Measurements from ENCODE around the gene SLC8A3. TPM values are rescaled to one million over a fixed set of nuclear protein-coding genes. Genes with fewer than 3 reads are reported as not detected.

Gene SLC8A3
- total and polyA plus RNA-seq, 2 donors (not counting 3 experiments of a cell fraction or from before 2014, with no cell fraction given): not detected

DNA sequence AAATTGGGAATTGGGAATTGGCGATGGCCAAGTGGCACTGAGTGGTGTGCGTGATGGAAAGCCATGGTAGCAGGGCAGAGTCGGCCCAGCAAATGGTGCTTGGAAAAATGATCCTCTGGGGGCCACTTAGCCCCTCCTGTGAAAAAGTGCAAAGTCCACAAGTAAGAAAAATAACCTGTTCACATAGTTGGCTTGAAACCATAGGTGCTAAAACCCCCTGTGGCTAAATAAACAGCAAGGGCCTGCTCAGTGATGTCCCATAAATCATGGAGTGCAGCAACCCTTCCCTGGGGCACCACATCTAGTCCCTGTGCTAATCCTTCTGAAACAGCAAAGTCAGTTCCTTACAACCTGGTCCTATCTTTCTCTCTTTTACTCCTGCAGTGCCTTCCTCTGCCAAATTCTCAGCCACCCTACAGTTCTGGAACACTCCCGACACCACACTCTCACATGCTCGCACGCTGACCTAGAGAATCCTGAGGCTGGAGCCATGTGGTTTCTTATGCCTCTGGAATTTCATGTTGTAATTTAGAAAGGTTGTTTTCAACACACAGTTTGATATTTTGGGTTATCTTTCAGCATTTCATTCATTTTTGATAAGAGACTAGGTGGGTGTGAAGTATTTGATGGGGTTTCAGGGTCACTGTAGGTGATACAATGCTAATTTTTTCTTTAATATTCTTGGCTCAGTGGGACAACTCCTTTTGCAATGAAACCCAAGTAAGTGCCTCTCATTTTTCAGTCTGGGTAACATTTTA is 186.0 kb downstream of the SLC8A3 start:
- no peaks in the 10 kb centered on the region for H3K9me3 ChIP-seq (replicated peaks; ENCODE audit: control insufficient read depth, insufficient read depth, low read length)
- dilution Hi-C loops (cut with MboI; ENCODE audit: extremely low pct_ligation_motif_present, low sequenced_read_pairs) (no loop called here), intact Hi-C loops (cut with micrococcal nuclease) (no loop called here)
- H3K27me3 ChIP-seq (ENCODE audit: control insufficient read depth in 2 of 2, insufficient read depth in 2 of 2, low read length in 2 of 2): no peaks in the 10 kb centered on the region
- H3K27ac ChIP-seq (ENCODE audit: insufficient read depth, low read depth, low read length): no peak overlapping the region
- no peaks in the 10 kb centered on the region for H3K36me3 ChIP-seq (ENCODE audit: control insufficient read depth in 2 of 2, extremely low read depth in 1 of 2, insufficient read depth in 2 of 2, low read length in 2 of 2)
- no peaks in the 10 kb centered on the region for H3K79me2 ChIP-seq (ENCODE audit: control insufficient read depth, insufficient read depth, low read length)
- no peaks in the 10 kb centered on the region for H4K20me1 ChIP-seq (replicated peaks; ENCODE audit: control insufficient read depth, extremely low read depth, insufficient read depth, low read length)
- DNase-seq (ENCODE audit: low read depth, low spot score) (no peak), FAIRE-seq (no peak)
- no peak overlapping the region for H2AFZ ChIP-seq (ENCODE audit: low read depth, low read length)
- ChIA-PET POLR2A (no interaction called here), CTCF (interaction anchor here (1.6 kb wide), 1 partner anchor 25 kb away, joined by 6 read pairs; no protein-coding TSS in a partner anchor)
- no peaks in the 10 kb centered on the region for H3K9me1 ChIP-seq (replicated peaks; ENCODE audit: control insufficient read depth, extremely low read depth, insufficient read depth, low read length)
- peaks cover 3% of the 10 kb centered on the region for H3K4me1 ChIP-seq (ENCODE audit: control insufficient read depth, extremely low read depth, insufficient read depth, low read length)
- BruUV-seq (replicated peaks): no TSS peak
- H3K4me3 ChIP-seq (replicated peaks in 1 of 3; ENCODE audit: insufficient read depth in 1 of 3, low read depth in 1 of 3, low read length in 3 of 3): no peak overlapping the region
- H3K9ac ChIP-seq (replicated peaks; ENCODE audit: extremely low read depth, insufficient read depth, low read length): no peak overlapping the region
- TF ChIP-seq GATA2 (IDR thresholded peaks at IDR 0.05; ENCODE audit: insufficient read depth, insufficient read length, low read depth, low read length) (no peak), EZH2 (IDR thresholded peaks at IDR 0.05; ENCODE audit: borderline replicate concordance, low read depth, low read length, severe bottlenecking) (no peak), FOS (IDR thresholded peaks at IDR 0.05; ENCODE audit: borderline replicate concordance, insufficient read depth, low read length) (no peak), CTCF (IDR thresholded peaks at IDR 0.05; ENCODE audit: extremely low read depth in 1 of 2, insufficient read depth in 1 of 2, low read depth in 1 of 2, low read length in 2 of 2) (no peak), JUN (IDR thresholded peaks at IDR 0.05; ENCODE audit: borderline replicate concordance, insufficient read depth, insufficient read length, low read depth) (no peak), MAX (IDR thresholded peaks at IDR 0.05; ENCODE audit: insufficient read depth, insufficient read length) (no peak), POLR2AphosphoS5 (IDR thresholded peaks at IDR 0.05; ENCODE audit: insufficient read depth, low read depth, low read length) (no peak)
- no peak overlapping the region for H3K4me2 ChIP-seq (ENCODE audit: insufficient read depth, low read length)

All from endothelial cell of umbilical vein (primary cell).